Smooth muscle cell (in vitro differentiated cells): ENCODE measurements around the gene KATNAL1. TPM values are rescaled to one million over a fixed set of nuclear protein-coding genes. Genes with fewer than 3 reads are reported as not detected.
A peak's percentile ranks its signal among the peaks of the same experiment; 100 is the strongest.

Experiments used
- DNase-seq: peaks from one replicate; lab custom pipeline; 2025; ENCODE audit not compliant: unreplicated experiment; lab: John Stamatoyannopoulos, UW
- H2AFZ ChIP-seq: fragments of 200-600 bp; sonication (generic); 2 replicates; pipeline ENCODE4 v1.6.0; 2016; ENCODE audit warnings: antibody characterized with exemption, low read depth, mild to moderate bottlenecking
- H3F3A ChIP-seq: fragments of 200-600 bp; sonication (generic); 2 replicates; pipeline ENCODE4 v1.6.0; 2017; ENCODE audit warnings: antibody characterized with exemption, low read depth
- H3K27ac ChIP-seq: fragments of 200-600 bp; sonication (generic); 2 replicates; pipeline ENCODE4 v1.5.1; 2016; ENCODE audit warnings: low read depth, mild to moderate bottlenecking
- H3K27me3 ChIP-seq: fragments of 200-600 bp; sonication (generic); 2 replicates; pipeline ENCODE4 v1.6.1; 2016; ENCODE audit warnings: low read depth, mild to moderate bottlenecking
- H3K36me3 ChIP-seq: fragments of 200-600 bp; sonication (generic); 2 replicates; pipeline ENCODE4 v1.5.1; 2016; ENCODE audit warnings: low read depth
- H3K4me1 ChIP-seq: fragments of 200-600 bp; sonication (generic); 2 replicates; pipeline ENCODE4 v1.5.1; 2016; ENCODE audit warnings: low read depth
- H3K4me2 ChIP-seq: fragments of 200-600 bp; sonication (generic); 2 replicates; pipeline ENCODE4 v1.6.0; 2016; ENCODE audit warnings: mild to moderate bottlenecking
- H3K4me3 ChIP-seq: fragments of 200-600 bp; sonication (generic); 2 replicates; pipeline ENCODE4 v1.5.1; 2016; ENCODE audit warnings: mild to moderate bottlenecking
- H3K79me2 ChIP-seq: fragments of 200-600 bp; sonication (generic); 2 replicates; pipeline ENCODE4 v1.6.0; 2016; ENCODE audit warnings: low read depth, mild to moderate bottlenecking
- H3K9ac ChIP-seq: fragments of 200-600 bp; sonication (generic); 2 replicates; pipeline ENCODE4 v1.6.0; 2016; ENCODE audit warnings: low read depth
- H3K9me3 ChIP-seq: fragments of 200-600 bp; sonication (generic); replicated peaks from 2 replicates; pipeline ENCODE4 v1.5.1; 2016; ENCODE audit warnings: low read depth
- H4K20me1 ChIP-seq: fragments of 200-600 bp; sonication (generic); 2 replicates; pipeline ENCODE4 v1.6.0; 2016; ENCODE audit warnings: low read depth
- WGBS: methylation state at CpG from one replicate; pipeline ENCODE4 v1.1.7; 2016; ENCODE audit warnings: low lambda C conversion rate; 5-methylcytosine and 5-hydroxymethylcytosine counted together
- polyA plus RNA-seq: library from polyadenylated mRNA; unstranded; fragments of >200 nt; fragmentation: Nextera tagmentation; extraction: Ambion mirVana; gene quantifications from 2 replicates; pipeline ENCODE4 v1.2.1, GENCODE V29; 2016
- total RNA-seq: library from RNA; depleted of rRNA; stranded (reverse); fragments of >200 nt; gene quantifications from 2 replicates; pipeline ENCODE4 v1.2.3, GENCODE V29; 2014
- TF ChIP-seq, protein P1 (sequence below): fragments of 200-600 bp; sonication (generic); IDR thresholded peaks from 2 replicates; pipeline ENCODE4 v1.5.1; 2017; ENCODE audit warnings: borderline replicate concordance, mild to moderate bottlenecking, antibody characterized with exemption; ENCODE audit not compliant: insufficient read depth, poor library complexity, severe bottlenecking

Gene KATNAL1
- total and polyA plus RNA-seq, 2 experiments from 2014 or later = 12.4 to 35.1 TPM

DNA sequence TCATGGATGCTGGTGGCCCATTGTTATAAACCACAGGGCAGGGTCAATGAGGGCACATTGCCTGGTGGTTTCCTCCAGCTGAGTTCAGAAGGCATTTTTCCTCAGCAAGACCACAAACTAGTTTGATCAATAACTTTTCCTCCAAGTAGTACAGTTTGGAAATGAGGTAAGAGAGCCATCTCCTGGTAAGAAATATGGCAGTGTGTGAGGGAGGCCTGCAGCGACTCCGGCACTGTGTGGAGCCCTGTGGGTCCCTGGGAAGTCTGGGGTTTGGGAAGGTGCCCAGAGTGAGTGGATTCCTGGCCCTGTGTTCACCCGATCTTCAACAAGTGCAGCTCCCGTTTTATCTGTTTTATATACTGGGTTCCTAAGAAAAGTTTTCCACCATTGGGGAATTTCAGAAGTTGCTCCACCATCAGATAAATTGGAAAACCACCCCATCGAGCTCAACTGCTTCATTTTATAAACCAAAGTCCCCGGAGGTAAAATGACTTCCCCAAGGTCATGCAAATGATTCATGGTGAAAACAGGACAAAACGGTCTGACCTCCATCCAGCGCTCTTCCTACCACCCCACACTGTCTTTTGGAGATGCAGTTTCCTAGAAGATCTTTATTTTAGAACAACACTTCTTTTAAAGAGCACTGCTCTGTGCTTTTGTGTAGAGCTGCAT lies 148.4 kb downstream of the KATNAL1 start:
- Histone ChIP-seq H3K4me2 (no peak overlapping the region), H2AFZ (no peak overlapping the region), H3K9ac (no peak overlapping the region), H3K27ac (peak overlapping the region; percentile 78), H3K27me3 (no peaks in the 10 kb centered on the region), H3F3A (no peaks in the 10 kb centered on the region), H3K9me3 (no peaks in the 10 kb centered on the region), H3K79me2 (no peaks in the 10 kb centered on the region), H4K20me1 (no peaks in the 10 kb centered on the region), H3K4me1 (no peaks in the 10 kb centered on the region), H3K4me3 (no peak overlapping the region), H3K36me3 (no peaks in the 10 kb centered on the region)
- 84% methylated on average over 8 of the region's 8 CpGs for WGBS
- DNase-seq = no peak
- TF ChIP-seq, protein P1, sequence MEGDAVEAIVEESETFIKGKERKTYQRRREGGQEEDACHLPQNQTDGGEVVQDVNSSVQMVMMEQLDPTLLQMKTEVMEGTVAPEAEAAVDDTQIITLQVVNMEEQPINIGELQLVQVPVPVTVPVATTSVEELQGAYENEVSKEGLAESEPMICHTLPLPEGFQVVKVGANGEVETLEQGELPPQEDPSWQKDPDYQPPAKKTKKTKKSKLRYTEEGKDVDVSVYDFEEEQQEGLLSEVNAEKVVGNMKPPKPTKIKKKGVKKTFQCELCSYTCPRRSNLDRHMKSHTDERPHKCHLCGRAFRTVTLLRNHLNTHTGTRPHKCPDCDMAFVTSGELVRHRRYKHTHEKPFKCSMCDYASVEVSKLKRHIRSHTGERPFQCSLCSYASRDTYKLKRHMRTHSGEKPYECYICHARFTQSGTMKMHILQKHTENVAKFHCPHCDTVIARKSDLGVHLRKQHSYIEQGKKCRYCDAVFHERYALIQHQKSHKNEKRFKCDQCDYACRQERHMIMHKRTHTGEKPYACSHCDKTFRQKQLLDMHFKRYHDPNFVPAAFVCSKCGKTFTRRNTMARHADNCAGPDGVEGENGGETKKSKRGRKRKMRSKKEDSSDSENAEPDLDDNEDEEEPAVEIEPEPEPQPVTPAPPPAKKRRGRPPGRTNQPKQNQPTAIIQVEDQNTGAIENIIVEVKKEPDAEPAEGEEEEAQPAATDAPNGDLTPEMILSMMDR = no peak

DNA sequence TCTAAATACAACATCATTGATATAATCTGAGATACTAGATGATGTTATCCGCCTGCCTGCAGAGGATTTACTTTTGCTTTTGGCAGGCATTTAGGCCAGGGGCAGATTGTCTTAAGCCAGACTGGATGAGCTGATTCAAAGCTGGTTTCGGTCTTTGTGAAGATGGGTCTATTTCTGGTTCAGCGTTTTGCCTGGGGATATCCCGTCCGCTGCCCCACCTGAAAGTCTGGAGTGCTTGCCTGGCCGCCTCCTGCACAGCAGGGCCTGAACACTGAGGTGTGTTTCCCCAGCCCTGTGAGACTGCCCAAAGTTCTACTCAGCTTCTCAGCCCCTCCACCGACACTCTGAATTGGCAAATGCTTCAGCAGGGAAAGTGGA lies 149.7 kb downstream of the KATNAL1 start:
- no peaks in the 10 kb centered on the region for H3K9me3 ChIP-seq
- H3K4me2 ChIP-seq = no peak overlapping the region
- H3K79me2 ChIP-seq = no peaks in the 10 kb centered on the region
- no peaks in the 10 kb centered on the region for H3F3A ChIP-seq
- no peak for DNase-seq
- no peak overlapping the region for H2AFZ ChIP-seq
- H3K9ac ChIP-seq = no peak overlapping the region
- H4K20me1 ChIP-seq = no peaks in the 10 kb centered on the region
- TF ChIP-seq, protein P1 = no peak
- 80% methylated on average over 7 of the region's 7 CpGs for WGBS
- H3K4me1 ChIP-seq = no peaks in the 10 kb centered on the region
- H3K27ac ChIP-seq = no peak overlapping the region
- H3K4me3 ChIP-seq = no peak overlapping the region
- no peaks in the 10 kb centered on the region for H3K36me3 ChIP-seq
- no peaks in the 10 kb centered on the region for H3K27me3 ChIP-seq

DNA sequence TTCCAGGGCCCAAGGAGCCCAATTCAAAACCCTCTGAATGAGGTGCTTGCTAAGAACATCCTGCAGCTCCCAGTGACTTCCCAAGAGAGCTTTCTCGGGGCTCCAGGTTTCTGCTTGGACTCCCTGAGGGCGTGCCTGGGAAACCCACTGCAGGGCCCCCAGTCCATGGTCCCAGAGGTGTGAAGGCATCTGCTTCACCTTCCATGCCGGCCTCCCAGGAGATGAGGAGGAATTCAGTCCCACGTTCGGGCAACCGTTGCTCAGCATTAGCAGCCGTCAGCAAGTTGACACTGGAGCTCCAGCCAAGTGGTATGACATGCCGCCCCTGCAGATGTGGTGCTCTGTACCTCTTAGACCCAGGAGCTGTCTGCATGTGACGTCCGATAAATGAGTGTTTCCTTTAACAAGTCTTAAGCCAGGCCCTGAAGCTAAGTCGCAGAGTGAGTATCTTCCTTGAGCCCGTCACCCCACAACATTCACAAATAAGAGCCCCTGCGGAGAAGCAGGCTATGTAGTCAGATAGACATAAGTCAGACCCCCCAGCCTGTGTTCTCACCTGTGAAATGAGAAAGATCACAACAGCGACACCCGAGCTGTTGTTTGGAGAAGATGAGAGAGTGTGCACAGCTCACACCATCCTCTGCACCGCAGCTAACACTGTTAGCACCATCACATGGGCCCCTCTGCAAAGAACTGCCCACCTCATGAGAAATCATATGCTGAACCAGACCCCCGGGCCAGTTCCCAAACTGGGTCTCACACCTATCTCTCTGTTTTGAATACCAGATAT lies 150.3 kb downstream of the KATNAL1 start:
- no peak overlapping the region for H2AFZ ChIP-seq
- no peak overlapping the region for H3K27ac ChIP-seq
- H3K4me1 ChIP-seq = no peaks in the 10 kb centered on the region
- H3K27me3 ChIP-seq = no peaks in the 10 kb centered on the region
- DNase-seq = no peak
- no peak overlapping the region for H3K4me2 ChIP-seq
- H3F3A ChIP-seq = no peaks in the 10 kb centered on the region
- H4K20me1 ChIP-seq = no peaks in the 10 kb centered on the region
- no peaks in the 10 kb centered on the region for H3K9me3 ChIP-seq
- TF ChIP-seq, protein P1 = no peak
- H3K9ac ChIP-seq = no peak overlapping the region
- H3K79me2 ChIP-seq = no peaks in the 10 kb centered on the region
- no peaks in the 10 kb centered on the region for H3K36me3 ChIP-seq
- WGBS = 77% methylated on average over 17 of the region's 17 CpGs
- H3K4me3 ChIP-seq = no peak overlapping the region
